ENCODE measurements around the gene HERC2. TPM values are rescaled to one million over a fixed set of nuclear protein-coding genes. Genes with fewer than 3 reads are reported as not detected.
"Not testable (repeated sequence)": the region's sequence is repeated elsewhere in the genome, so short reads cannot be mapped to it uniquely, and the experiment has no call there.

HERC2 gene
- total and polyA plus RNA-seq, 2 of the 13 experiments (the other 11 are each of a cell fraction or from before 2014, with no cell fraction given), result 17.6 to 24.8 TPM

DNA sequence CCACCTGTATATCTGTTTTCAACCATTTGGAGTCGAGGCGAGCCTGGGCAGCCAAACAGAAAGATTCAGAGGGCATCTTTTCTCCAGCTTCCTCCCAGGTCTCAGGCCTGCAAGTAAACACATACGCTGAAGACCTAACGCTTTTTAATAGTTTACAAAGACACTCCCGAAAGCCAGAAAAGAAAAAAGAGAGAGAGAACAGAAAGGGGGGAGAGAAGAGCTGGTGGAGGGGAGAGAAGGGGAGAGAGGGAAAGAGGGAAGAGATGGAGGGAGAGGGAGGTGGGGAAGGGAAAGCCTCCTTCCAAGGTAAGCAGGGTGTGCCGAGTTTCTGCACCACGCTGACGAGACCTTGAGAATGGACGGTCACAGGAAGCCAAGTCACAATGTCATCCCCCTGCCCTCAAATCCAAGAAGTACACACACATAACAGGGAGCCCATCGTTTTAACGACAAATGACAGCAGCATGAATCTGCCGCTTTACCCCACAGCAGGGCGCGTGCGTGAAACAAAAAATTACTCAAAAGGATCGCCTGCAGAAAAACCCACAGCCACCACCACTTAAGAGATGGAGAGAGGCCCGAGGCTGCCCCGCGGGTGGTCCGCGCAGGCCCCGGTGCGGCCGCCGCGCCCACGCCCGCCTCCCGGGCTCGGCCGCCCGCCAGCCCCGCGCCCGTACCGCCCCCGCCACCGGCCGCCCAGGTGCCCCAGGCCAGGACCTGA is 461 bp downstream of the HERC2 start:
- intact Hi-C loops (cut with micrococcal nuclease; ENCODE audit: unreplicated experiment); H3K79me2 ChIP-seq (ENCODE audit: insufficient read depth, low read length); FAIRE-seq; H3K27ac ChIP-seq (ENCODE audit: extremely low read length, insufficient read depth, low read length); H3K27me3 ChIP-seq (ENCODE audit: control insufficient read depth in 1 of 2, insufficient read depth in 2 of 2, low read length in 2 of 2); H3K36me3 ChIP-seq (replicated peaks in 1 of 2; ENCODE audit: control insufficient read depth in 1 of 2, insufficient read depth in 2 of 2, low read length in 2 of 2); H3K9me3 ChIP-seq (ENCODE audit: low read length); DNase-seq (ENCODE audit: low spot score); ATAC-seq; H2AFZ ChIP-seq (ENCODE audit: low read length); H3K4me1 ChIP-seq (ENCODE audit: insufficient read depth, low read length); in situ Hi-C loops (cut with HindIII; ENCODE audit: extremely low pct_ligation_motif_present, low pct_unique_long_range_greater_than_20kb); H4K20me1 ChIP-seq (ENCODE audit: insufficient read depth, low read length); BruUV-seq (replicated peaks); CTCF ChIA-PET (ENCODE audit: low intra/inter-chr PET ratio, low total read pairs); POLR2A ChIA-PET: not testable (repeated sequence)
- H3K4me2 ChIP-seq (ENCODE audit: low read depth, low read length), result 0 out of 2 replicates have a peak overlapping the region, but pooled peaks have one; percentile 18
- H3K9ac ChIP-seq (ENCODE audit: insufficient read depth, low read depth, low read length), result 0 out of 2 replicates have a peak overlapping the region, but pooled peaks have one; percentile 34
- peak overlapping the region; percentile 16 to 43 (median 40); a peak in 4 of 6 replicates for H3K4me3 ChIP-seq (replicated peaks in 1 of 3; ENCODE audit: insufficient read depth in 1 of 3, low read depth in 2 of 3, low read length in 3 of 3)
- WGBS (ENCODE audit: low lambda C conversion rate), result 0% methylated on average over 11 of the region's 39 CpGs

- FAIRE-seq; intact Hi-C loops (cut with micrococcal nuclease; ENCODE audit: unreplicated experiment); ATAC-seq: not testable (repeated sequence)
These were observed 2.3 kb downstream of the HERC2 start for GRCh38 chr15:28319725-28320124.

GRCh38 chr15:28318828-28319227 is 3.2 kb downstream of the HERC2 start:
- H3K4me1 ChIP-seq (ENCODE audit: insufficient read depth, low read length); ATAC-seq; H3K27me3 ChIP-seq (ENCODE audit: control insufficient read depth in 1 of 2, insufficient read depth in 2 of 2, low read length in 2 of 2); DNase-seq (ENCODE audit: low spot score); in situ Hi-C loops (cut with HindIII; ENCODE audit: extremely low pct_ligation_motif_present, low pct_unique_long_range_greater_than_20kb); CTCF ChIA-PET (ENCODE audit: low intra/inter-chr PET ratio, low total read pairs); H3K27ac ChIP-seq (ENCODE audit: extremely low read length, insufficient read depth, low read length); H3K36me3 ChIP-seq (replicated peaks in 1 of 2; ENCODE audit: control insufficient read depth in 1 of 2, insufficient read depth in 2 of 2, low read length in 2 of 2); FAIRE-seq; H2AFZ ChIP-seq (ENCODE audit: low read length); intact Hi-C loops (cut with micrococcal nuclease; ENCODE audit: unreplicated experiment); H4K20me1 ChIP-seq (ENCODE audit: insufficient read depth, low read length); BruUV-seq (replicated peaks); H3K79me2 ChIP-seq (ENCODE audit: insufficient read depth, low read length); POLR2A ChIA-PET; H3K4me3 ChIP-seq (replicated peaks in 1 of 3; ENCODE audit: insufficient read depth in 1 of 3, low read depth in 2 of 3, low read length in 3 of 3); H3K9me3 ChIP-seq (ENCODE audit: low read length); H3K4me2 ChIP-seq (ENCODE audit: low read depth, low read length); H3K9ac ChIP-seq (ENCODE audit: insufficient read depth, low read depth, low read length): not testable (repeated sequence)
- no CpG with 5 or more reads among the region's 3 CpGs for WGBS (ENCODE audit: low lambda C conversion rate)

More at GRCh38 chr15:28319725-28320124, 2.3 kb downstream of the HERC2 start:
- H3K79me2 ChIP-seq (ENCODE audit: insufficient read depth, low read length); H2AFZ ChIP-seq (ENCODE audit: low read length); H3K4me3 ChIP-seq (replicated peaks in 1 of 3; ENCODE audit: insufficient read depth in 1 of 3, low read depth in 2 of 3, low read length in 3 of 3); H3K4me2 ChIP-seq (ENCODE audit: low read depth, low read length); H4K20me1 ChIP-seq (ENCODE audit: insufficient read depth, low read length); POLR2A ChIA-PET; H3K27me3 ChIP-seq (ENCODE audit: control insufficient read depth in 1 of 2, insufficient read depth in 2 of 2, low read length in 2 of 2); H3K27ac ChIP-seq (ENCODE audit: extremely low read length, insufficient read depth, low read length); H3K9ac ChIP-seq (ENCODE audit: insufficient read depth, low read depth, low read length); H3K36me3 ChIP-seq (replicated peaks in 1 of 2; ENCODE audit: control insufficient read depth in 1 of 2, insufficient read depth in 2 of 2, low read length in 2 of 2); CTCF ChIA-PET (ENCODE audit: low intra/inter-chr PET ratio, low total read pairs); in situ Hi-C loops (cut with HindIII; ENCODE audit: extremely low pct_ligation_motif_present, low pct_unique_long_range_greater_than_20kb); DNase-seq (ENCODE audit: low spot score); BruUV-seq (replicated peaks); H3K9me3 ChIP-seq (ENCODE audit: low read length); H3K4me1 ChIP-seq (ENCODE audit: insufficient read depth, low read length): not testable (repeated sequence)
- WGBS (ENCODE audit: low lambda C conversion rate), result 100% methylated on average over 1 of the region's 1 CpG

GRCh38 chr15:28318122-28318521 is 3.9 kb downstream of the HERC2 start:
- H3K79me2 ChIP-seq (ENCODE audit: insufficient read depth, low read length); H3K9ac ChIP-seq (ENCODE audit: insufficient read depth, low read depth, low read length); H2AFZ ChIP-seq (ENCODE audit: low read length); CTCF ChIA-PET (ENCODE audit: low intra/inter-chr PET ratio, low total read pairs); H3K9me3 ChIP-seq (ENCODE audit: low read length); DNase-seq (ENCODE audit: low spot score); ATAC-seq; FAIRE-seq; BruUV-seq (replicated peaks); H3K27ac ChIP-seq (ENCODE audit: extremely low read length, insufficient read depth, low read length); H3K27me3 ChIP-seq (ENCODE audit: control insufficient read depth in 1 of 2, insufficient read depth in 2 of 2, low read length in 2 of 2); H3K4me3 ChIP-seq (replicated peaks in 1 of 3; ENCODE audit: insufficient read depth in 1 of 3, low read depth in 2 of 3, low read length in 3 of 3); POLR2A ChIA-PET; H3K4me1 ChIP-seq (ENCODE audit: insufficient read depth, low read length); H3K36me3 ChIP-seq (replicated peaks in 1 of 2; ENCODE audit: control insufficient read depth in 1 of 2, insufficient read depth in 2 of 2, low read length in 2 of 2); H4K20me1 ChIP-seq (ENCODE audit: insufficient read depth, low read length); in situ Hi-C loops (cut with HindIII; ENCODE audit: extremely low pct_ligation_motif_present, low pct_unique_long_range_greater_than_20kb); intact Hi-C loops (cut with micrococcal nuclease; ENCODE audit: unreplicated experiment); H3K4me2 ChIP-seq (ENCODE audit: low read depth, low read length): not testable (repeated sequence)
- WGBS (ENCODE audit: low lambda C conversion rate), result 96% methylated on average over 12 of the region's 13 CpGs

Data from HepG2 (cell line).